ENCODE results near the gene VRK1. TPM values are rescaled to one million over a fixed set of nuclear protein-coding genes. Genes with fewer than 3 reads are reported as not detected.

The VRK1 gene
- polyA plus RNA-seq, 1 of the 3 experiments (the other 2 are of a cell fraction) = 9.1 TPM

- Histone ChIP-seq H3K4me1 (ENCODE audit: control insufficient read depth in 1 of 2, insufficient read depth in 2 of 2, low read depth in 1 of 2, low read length in 1 of 2) (no peaks in the 10 kb centered on the region), H3K9me3 (no peaks in the 10 kb centered on the region), H3K27ac (ENCODE audit: low read depth in 2 of 2, low read length in 1 of 2) (no peak overlapping the region), H3K27me3 (ENCODE audit: insufficient read depth) (no peaks in the 10 kb centered on the region), H3K79me2 (ENCODE audit: insufficient read depth) (no peaks in the 10 kb centered on the region; the same call in none of the 2 replicates), H3F3A (replicated peaks; ENCODE audit: insufficient read depth) (no peaks in the 10 kb centered on the region), H3K9me2 (no peaks in the 10 kb centered on the region), H3K36me3 (replicated peaks in 1 of 2; ENCODE audit: control insufficient read depth in 1 of 2, insufficient read depth in 2 of 2, low read length in 1 of 2) (peaks cover 17 to 21% of the 10 kb centered on the region in 2 experiments), H3K4me3 (ENCODE audit: low read depth in 2 of 2, low read length in 1 of 2) (no peak overlapping the region), H3K4me2 (no peak overlapping the region), H2AFZ (ENCODE audit: low read depth) (no peak overlapping the region), H3K9ac (no peak overlapping the region), H4K20me1 (ENCODE audit: insufficient read depth) (no peaks in the 10 kb centered on the region)
- CTCF ChIA-PET = interaction anchor here (0.7 kb wide), 1 partner anchor 14 kb away, joined by 3 read pairs; no protein-coding TSS in a partner anchor
- POLR2A ChIA-PET = no interaction called here
- 97% methylated on average over 4 of the region's 4 CpGs for WGBS (ENCODE audit: low lambda C conversion rate)
- TF ChIP-seq IRF3 (IDR thresholded peaks at IDR 0.05; ENCODE audit: low read depth, low read length) = no peak
- TF ChIP-seq TAF1 (IDR thresholded peaks at IDR 0.05; ENCODE audit: borderline replicate concordance, low read depth, low read length) = no peak
- TF ChIP-seq CHD2 (IDR thresholded peaks at IDR 0.05; ENCODE audit: low read length, partially characterized antibody) = no peak
- no peak for TF ChIP-seq NFIC (IDR thresholded peaks at IDR 0.05; ENCODE audit: borderline replicate concordance)
- TF ChIP-seq POLR2AphosphoS5 (IDR thresholded peaks at IDR 0.05; ENCODE audit: low read depth, low read length) = no peak
- DNase-seq = no peak
Observed at GRCh38 chr14:96838449-96838848, 41.3 kb downstream of the VRK1 start.

- Histone ChIP-seq H3K9me3 (no peaks in the 10 kb centered on the region), H3F3A (replicated peaks; ENCODE audit: insufficient read depth) (no peaks in the 10 kb centered on the region), H2AFZ (ENCODE audit: low read depth) (no peak overlapping the region), H3K4me1 (ENCODE audit: control insufficient read depth in 1 of 2, insufficient read depth in 2 of 2, low read depth in 1 of 2, low read length in 1 of 2) (no peaks in the 10 kb centered on the region), H3K27me3 (ENCODE audit: insufficient read depth) (no peaks in the 10 kb centered on the region), H3K27ac (ENCODE audit: low read depth in 2 of 2, low read length in 1 of 2) (no peak overlapping the region), H4K20me1 (ENCODE audit: insufficient read depth) (no peaks in the 10 kb centered on the region), H3K9me2 (no peaks in the 10 kb centered on the region), H3K79me2 (ENCODE audit: insufficient read depth) (no peaks in the 10 kb centered on the region; the same call in none of the 2 replicates), H3K9ac (no peak overlapping the region), H3K4me2 (no peak overlapping the region), H3K4me3 (ENCODE audit: low read depth in 2 of 2, low read length in 1 of 2) (no peak overlapping the region), H3K36me3 (replicated peaks in 1 of 2; ENCODE audit: control insufficient read depth in 1 of 2, insufficient read depth in 2 of 2, low read length in 1 of 2) (peaks cover 17 to 19% of the 10 kb centered on the region in 2 experiments)
- ChIA-PET CTCF (interaction anchor here (0.7 kb wide), 1 partner anchor 13 kb away, joined by 3 read pairs; no protein-coding TSS in a partner anchor), POLR2A (no interaction called here)
- 95% methylated on average over 2 of the region's 2 CpGs for WGBS (ENCODE audit: low lambda C conversion rate)
- no peak for TF ChIP-seq SIN3A (IDR thresholded peaks at IDR 0.05; ENCODE audit: borderline replicate concordance, low read depth, low read length)
- TF ChIP-seq TCF12 (IDR thresholded peaks at IDR 0.05) = no peak
- TF ChIP-seq TAF1 (IDR thresholded peaks at IDR 0.05; ENCODE audit: borderline replicate concordance, low read depth, low read length) = no peak
- TF ChIP-seq TEAD4 (IDR thresholded peaks at IDR 0.05; ENCODE audit: borderline replicate concordance, insufficient read depth) = no peak
- TF ChIP-seq RFX5 (IDR thresholded peaks at IDR 0.05; ENCODE audit: low read length) = no peak
- no peak for TF ChIP-seq USF1 (IDR thresholded peaks at IDR 0.05; ENCODE audit: borderline replicate concordance, low read depth)
- no peak for TF ChIP-seq GATA2 (CRISPR knock-in tag; IDR thresholded peaks at IDR 0.05)
- TF ChIP-seq YY1 (IDR thresholded peaks at IDR 0.05; ENCODE audit: low read depth) = no peak
- no peak for TF ChIP-seq MEF2A (IDR thresholded peaks at IDR 0.05; ENCODE audit: borderline replicate concordance, low read depth)
- no peak for TF ChIP-seq EZH2phosphoT487 (IDR thresholded peaks at IDR 0.05; ENCODE audit: borderline replicate concordance, low read depth)
- TF ChIP-seq SMC3 (IDR thresholded peaks at IDR 0.05; ENCODE audit: low read depth, low read length) = no peak
- DNase-seq = no peak
Observed at GRCh38 chr14:96839251-96839650, 42.1 kb downstream of the VRK1 start.

All from SK-N-SH (cell line).